Measurements from ENCODE around the gene SMG6.

SMG6 gene

DNA sequence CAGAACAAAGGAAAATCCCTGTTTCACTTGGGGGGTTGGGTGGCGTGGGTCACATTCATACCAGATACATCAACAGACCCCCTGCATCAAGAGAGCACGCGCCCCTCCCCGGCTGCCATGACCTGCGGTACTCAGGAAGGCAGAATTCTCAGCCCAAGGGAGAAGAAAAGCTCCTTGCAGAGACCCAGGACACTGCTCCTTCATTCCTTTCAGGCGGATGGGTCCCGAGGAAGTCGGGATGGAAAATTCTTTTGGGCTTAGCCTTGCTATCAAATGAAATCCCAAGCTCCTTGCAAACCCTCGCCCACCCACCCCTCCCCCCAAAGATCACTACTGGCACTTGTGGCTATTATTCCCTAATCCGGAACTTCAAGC lies 208.1 kb downstream of the SMG6 start:
- no peak for ATAC-seq
- TF ChIP-seq ZNF565 (CRISPR knock-in tag; conservative IDR thresholded peaks at IDR 0.05; ENCODE audit: low read depth) = no peak
- TF ChIP-seq BACH2 (CRISPR knock-in tag; IDR thresholded peaks at IDR 0.05; ENCODE audit: borderline replicate concordance) = no peak
- TF ChIP-seq, protein P1, sequence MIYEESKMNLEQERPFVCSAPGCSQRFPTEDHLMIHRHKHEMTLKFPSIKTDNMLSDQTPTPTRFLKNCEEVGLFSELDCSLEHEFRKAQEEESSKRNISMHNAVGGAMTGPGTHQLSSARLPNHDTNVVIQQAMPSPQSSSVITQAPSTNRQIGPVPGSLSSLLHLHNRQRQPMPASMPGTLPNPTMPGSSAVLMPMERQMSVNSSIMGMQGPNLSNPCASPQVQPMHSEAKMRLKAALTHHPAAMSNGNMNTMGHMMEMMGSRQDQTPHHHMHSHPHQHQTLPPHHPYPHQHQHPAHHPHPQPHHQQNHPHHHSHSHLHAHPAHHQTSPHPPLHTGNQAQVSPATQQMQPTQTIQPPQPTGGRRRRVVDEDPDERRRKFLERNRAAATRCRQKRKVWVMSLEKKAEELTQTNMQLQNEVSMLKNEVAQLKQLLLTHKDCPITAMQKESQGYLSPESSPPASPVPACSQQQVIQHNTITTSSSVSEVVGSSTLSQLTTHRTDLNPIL (CRISPR knock-in tag; IDR thresholded peaks at IDR 0.05; ENCODE audit: low read depth) = no peak
- TF ChIP-seq TOX (CRISPR knock-in tag; IDR thresholded peaks at IDR 0.05; ENCODE audit: borderline replicate concordance) = no peak
- no peak for TF ChIP-seq OSR1 (CRISPR knock-in tag; IDR thresholded peaks at IDR 0.05)
- TF ChIP-seq RARB (CRISPR knock-in tag; IDR thresholded peaks at IDR 0.05) = no peak
- no peak for TF ChIP-seq ISL1 (CRISPR knock-in tag; IDR thresholded peaks at IDR 0.05)
- no peak for TF ChIP-seq ESRRG (CRISPR knock-in tag; IDR thresholded peaks at IDR 0.05)
- TF ChIP-seq POU6F1 (CRISPR knock-in tag; IDR thresholded peaks at IDR 0.05; ENCODE audit: borderline replicate concordance, low read depth) = no peak
- TF ChIP-seq, protein P2, sequence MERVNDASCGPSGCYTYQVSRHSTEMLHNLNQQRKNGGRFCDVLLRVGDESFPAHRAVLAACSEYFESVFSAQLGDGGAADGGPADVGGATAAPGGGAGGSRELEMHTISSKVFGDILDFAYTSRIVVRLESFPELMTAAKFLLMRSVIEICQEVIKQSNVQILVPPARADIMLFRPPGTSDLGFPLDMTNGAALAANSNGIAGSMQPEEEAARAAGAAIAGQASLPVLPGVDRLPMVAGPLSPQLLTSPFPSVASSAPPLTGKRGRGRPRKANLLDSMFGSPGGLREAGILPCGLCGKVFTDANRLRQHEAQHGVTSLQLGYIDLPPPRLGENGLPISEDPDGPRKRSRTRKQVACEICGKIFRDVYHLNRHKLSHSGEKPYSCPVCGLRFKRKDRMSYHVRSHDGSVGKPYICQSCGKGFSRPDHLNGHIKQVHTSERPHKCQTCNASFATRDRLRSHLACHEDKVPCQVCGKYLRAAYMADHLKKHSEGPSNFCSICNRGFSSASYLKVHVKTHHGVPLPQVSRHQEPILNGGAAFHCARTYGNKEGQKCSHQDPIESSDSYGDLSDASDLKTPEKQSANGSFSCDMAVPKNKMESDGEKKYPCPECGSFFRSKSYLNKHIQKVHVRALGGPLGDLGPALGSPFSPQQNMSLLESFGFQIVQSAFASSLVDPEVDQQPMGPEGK (CRISPR knock-in tag; IDR thresholded peaks at IDR 0.05; ENCODE audit: borderline replicate concordance) = no peak
- no peak for TF ChIP-seq ZFP3 (CRISPR knock-in tag; IDR thresholded peaks at IDR 0.05)
- TF ChIP-seq ZNF8 (CRISPR knock-in tag; IDR thresholded peaks at IDR 0.05) = no peak
- TF ChIP-seq ARNTL (CRISPR knock-in tag; IDR thresholded peaks at IDR 0.05; ENCODE audit: borderline replicate concordance, low read depth) = no peak
- no peak for TF ChIP-seq SNAI2 (CRISPR knock-in tag; IDR thresholded peaks at IDR 0.05)
- TF ChIP-seq ZC3H10 (CRISPR knock-in tag; IDR thresholded peaks at IDR 0.05) = no peak
- no peak for TF ChIP-seq ZNF70 (CRISPR knock-in tag; IDR thresholded peaks at IDR 0.05)
- no peak for TF ChIP-seq ZFP30 (CRISPR knock-in tag; IDR thresholded peaks at IDR 0.05)
- no peak for TF ChIP-seq TCF4 (CRISPR knock-in tag; IDR thresholded peaks at IDR 0.05; ENCODE audit: borderline replicate concordance)
- TF ChIP-seq PPARA (CRISPR knock-in tag; IDR thresholded peaks at IDR 0.05; ENCODE audit: borderline replicate concordance) = no peak
- TF ChIP-seq CSDC2 (CRISPR knock-in tag; IDR thresholded peaks at IDR 0.05) = no peak

GRCh38 chr17:2094891-2095535 lies 208.6 kb downstream of the SMG6 start:
- ATAC-seq = peak; percentile 75
- TF ChIP-seq TSHZ2 (CRISPR knock-in tag; IDR thresholded peaks at IDR 0.05) (peak; percentile 10; the same call in 1 of the 2 replicates), TCF4 (CRISPR knock-in tag; IDR thresholded peaks at IDR 0.05; ENCODE audit: borderline replicate concordance) (no peak)

DNA sequence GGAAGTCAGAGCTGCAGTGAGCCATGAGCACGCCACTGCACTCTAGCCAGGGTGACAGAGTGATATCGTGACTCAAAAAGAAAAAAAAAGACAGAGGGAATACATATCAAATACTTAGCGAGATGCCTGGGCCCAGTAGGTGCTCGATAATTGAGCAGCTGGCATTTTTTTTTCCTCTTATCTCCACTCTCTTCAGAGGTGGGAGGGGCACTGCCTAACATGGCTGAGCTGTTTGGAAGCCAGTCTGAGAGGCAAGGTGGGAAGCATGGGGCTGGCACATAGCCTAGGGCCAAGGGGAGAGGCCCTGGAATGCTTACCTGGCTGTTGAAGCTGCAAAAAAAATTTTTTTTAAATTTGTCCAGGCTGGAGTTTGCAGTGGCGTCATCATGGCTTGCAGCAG lies 210.2 kb downstream of the SMG6 start:
- no peak for ATAC-seq
- TF ChIP-seq ZNF70 (CRISPR knock-in tag; IDR thresholded peaks at IDR 0.05) (no peak), ISL1 (CRISPR knock-in tag; IDR thresholded peaks at IDR 0.05) (no peak), RARB (CRISPR knock-in tag; IDR thresholded peaks at IDR 0.05) (no peak)

- ATAC-seq = no peak
- TF ChIP-seq TSHZ2 (CRISPR knock-in tag; IDR thresholded peaks at IDR 0.05) (no peak), RARB (CRISPR knock-in tag; IDR thresholded peaks at IDR 0.05) (no peak), ZFP30 (CRISPR knock-in tag; IDR thresholded peaks at IDR 0.05) (no peak), ISL1 (CRISPR knock-in tag; IDR thresholded peaks at IDR 0.05) (no peak), POU6F1 (CRISPR knock-in tag; IDR thresholded peaks at IDR 0.05; ENCODE audit: borderline replicate concordance, low read depth) (no peak), TOX (CRISPR knock-in tag; IDR thresholded peaks at IDR 0.05; ENCODE audit: borderline replicate concordance) (no peak)
Measured at GRCh38 chr17:2092253-2092652, 211.3 kb downstream of the SMG6 start.
